ENCODE measurements around the gene VTCN1.
"Not testable (repeated sequence)": the region's sequence is repeated elsewhere in the genome, so short reads cannot be mapped to it uniquely, and the experiment has no call there.

VTCN1 gene

GRCh38 chr1:117210831-117211261, at the start of gene VTCN1:
Gene VTCN1, minus strand, starts transcription at chr1:117210927. Its CDS starts 72 bp downstream, at chr1:117210855.
- no peak for DNase-seq
- in situ Hi-C loops (cut with HindIII; ENCODE audit: low pct_ligation_motif_present, low pct_unique_long_range_greater_than_20kb, low sequenced_read_pairs), result no loop called here

GRCh38 chr1:117258791-117259190, 48.1 kb upstream of the VTCN1 start:
- DNase-seq, result no peak
- in situ Hi-C loops (cut with HindIII; ENCODE audit: low pct_ligation_motif_present, low pct_unique_long_range_greater_than_20kb, low sequenced_read_pairs), result no loop called here

- in situ Hi-C loops (cut with HindIII; ENCODE audit: low pct_ligation_motif_present, low pct_unique_long_range_greater_than_20kb, low sequenced_read_pairs); DNase-seq: not testable (repeated sequence)
These were observed 47.3 kb upstream of the VTCN1 start for GRCh38 chr1:117258075-117258474.

GRCh38 chr1:117257291-117257690, 46.6 kb upstream of the VTCN1 start:
- no peak for DNase-seq
- in situ Hi-C loops (cut with HindIII; ENCODE audit: low pct_ligation_motif_present, low pct_unique_long_range_greater_than_20kb, low sequenced_read_pairs), result no loop called here

GRCh38 chr1:117250061-117250606, 39.4 kb upstream of the VTCN1 start:
- in situ Hi-C loops (cut with HindIII; ENCODE audit: low pct_ligation_motif_present, low pct_unique_long_range_greater_than_20kb, low sequenced_read_pairs), result no loop called here
- no peak for DNase-seq

- in situ Hi-C loops (cut with HindIII; ENCODE audit: low pct_ligation_motif_present, low pct_unique_long_range_greater_than_20kb, low sequenced_read_pairs), result no loop called here
- DNase-seq, result no peak
These were observed 34.2 kb upstream of the VTCN1 start for GRCh38 chr1:117244971-117245370.

- in situ Hi-C loops (cut with HindIII; ENCODE audit: low pct_ligation_motif_present, low pct_unique_long_range_greater_than_20kb, low sequenced_read_pairs), result no loop called here
- DNase-seq, result no peak
These were observed 33.6 kb upstream of the VTCN1 start for GRCh38 chr1:117244306-117244705.

GRCh38 chr1:117241512-117241911, 30.8 kb upstream of the VTCN1 start:
- no peak for DNase-seq
- in situ Hi-C loops (cut with HindIII; ENCODE audit: low pct_ligation_motif_present, low pct_unique_long_range_greater_than_20kb, low sequenced_read_pairs), result no loop called here

- DNase-seq, result no peak
- in situ Hi-C loops (cut with HindIII; ENCODE audit: low pct_ligation_motif_present, low pct_unique_long_range_greater_than_20kb, low sequenced_read_pairs), result no loop called here
These were observed 29.8 kb upstream of the VTCN1 start for GRCh38 chr1:117240547-117240946.

- no peak for DNase-seq
- in situ Hi-C loops (cut with HindIII; ENCODE audit: low pct_ligation_motif_present, low pct_unique_long_range_greater_than_20kb, low sequenced_read_pairs), result no loop called here
These were observed 28.7 kb upstream of the VTCN1 start for GRCh38 chr1:117239467-117239866.

GRCh38 chr1:117237726-117238381, 27.1 kb upstream of the VTCN1 start:
- DNase-seq, result no peak
- in situ Hi-C loops (cut with HindIII; ENCODE audit: low pct_ligation_motif_present, low pct_unique_long_range_greater_than_20kb, low sequenced_read_pairs), result no loop called here

- no peak for DNase-seq
- in situ Hi-C loops (cut with HindIII; ENCODE audit: low pct_ligation_motif_present, low pct_unique_long_range_greater_than_20kb, low sequenced_read_pairs), result no loop called here
These were observed 25.2 kb upstream of the VTCN1 start for GRCh38 chr1:117235863-117236465.

- DNase-seq, result no peak
- in situ Hi-C loops (cut with HindIII; ENCODE audit: low pct_ligation_motif_present, low pct_unique_long_range_greater_than_20kb, low sequenced_read_pairs), result no loop called here
These were observed 21.8 kb upstream of the VTCN1 start for GRCh38 chr1:117232531-117232930.

GRCh38 chr1:117231748-117232373, 21.1 kb upstream of the VTCN1 start:
- DNase-seq, result no peak
- in situ Hi-C loops (cut with HindIII; ENCODE audit: low pct_ligation_motif_present, low pct_unique_long_range_greater_than_20kb, low sequenced_read_pairs), result no loop called here

- DNase-seq, result no peak
- in situ Hi-C loops (cut with HindIII; ENCODE audit: low pct_ligation_motif_present, low pct_unique_long_range_greater_than_20kb, low sequenced_read_pairs), result no loop called here
These were observed 20.6 kb upstream of the VTCN1 start for GRCh38 chr1:117231312-117231711.

GRCh38 chr1:117229217-117229616, 18.5 kb upstream of the VTCN1 start:
- DNase-seq, result no peak
- in situ Hi-C loops (cut with HindIII; ENCODE audit: low pct_ligation_motif_present, low pct_unique_long_range_greater_than_20kb, low sequenced_read_pairs), result no loop called here

GRCh38 chr1:117225931-117226330, 15.2 kb upstream of the VTCN1 start:
- no peak for DNase-seq
- in situ Hi-C loops (cut with HindIII; ENCODE audit: low pct_ligation_motif_present, low pct_unique_long_range_greater_than_20kb, low sequenced_read_pairs), result no loop called here

GRCh38 chr1:117216718-117217117, 6.0 kb upstream of the VTCN1 start:
- DNase-seq, result no peak
- in situ Hi-C loops (cut with HindIII; ENCODE audit: low pct_ligation_motif_present, low pct_unique_long_range_greater_than_20kb, low sequenced_read_pairs), result no loop called here

GRCh38 chr1:117215733-117216462, 5.2 kb upstream of the VTCN1 start:
- in situ Hi-C loops (cut with HindIII; ENCODE audit: low pct_ligation_motif_present, low pct_unique_long_range_greater_than_20kb, low sequenced_read_pairs), result no loop called here
- DNase-seq, result no peak

All from ACHN (cell line).